Cardiac fibroblast (primary cell): ENCODE measurements around the gene MTR.

Experiments
- DNase-seq, 2 donors: peaks; one replicate each; pipeline versions ENCODE4 v3.0.0 to v3.0.0-alpha.2; 2010; ENCODE audit warnings: low read depth in 2 of 2
- H3K4me3 ChIP-seq, 2 donors: replicated peaks in 1 of 2; 1 replicate in 1 of 2; 2 replicates in 1 of 2; pipeline ENCODE4 v1.5.1; 2011; ENCODE audit warnings: low read depth in 2 of 2, low read length in 2 of 2, mild to moderate bottlenecking in 2 of 2, moderate library complexity in 1 of 2
- CTCF ChIP-seq: IDR thresholded peaks from one replicate; pipeline ENCODE4 v1.5.1; 2011; ENCODE audit warnings: low read depth, mild to moderate bottlenecking, low read length, inconsistent platforms

The MTR gene

DNA sequence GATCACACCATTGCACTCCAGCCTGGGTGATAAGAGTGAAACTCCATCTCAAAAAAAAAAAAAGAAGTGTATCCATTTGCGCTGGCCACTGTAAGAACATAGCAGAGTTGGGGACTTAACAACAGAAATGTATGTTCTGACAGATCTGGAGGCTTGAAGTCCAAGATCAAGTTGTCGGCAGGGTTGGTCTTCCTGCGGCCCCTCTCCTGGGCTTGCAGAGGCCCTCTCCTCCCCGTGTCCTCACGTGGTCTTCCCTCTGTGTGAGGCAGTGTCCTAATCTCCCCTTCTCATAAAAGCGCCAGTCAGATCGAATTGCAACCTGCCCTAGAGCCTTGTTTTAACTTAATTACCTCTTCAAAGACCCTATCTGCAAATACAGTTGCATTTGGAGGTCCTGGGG lies 156.6 kb downstream of the MTR start:
- TF ChIP-seq CTCF, result no peak
- H3K4me3 ChIP-seq, result no peak overlapping the region
- DNase-seq, result no peak

DNA sequence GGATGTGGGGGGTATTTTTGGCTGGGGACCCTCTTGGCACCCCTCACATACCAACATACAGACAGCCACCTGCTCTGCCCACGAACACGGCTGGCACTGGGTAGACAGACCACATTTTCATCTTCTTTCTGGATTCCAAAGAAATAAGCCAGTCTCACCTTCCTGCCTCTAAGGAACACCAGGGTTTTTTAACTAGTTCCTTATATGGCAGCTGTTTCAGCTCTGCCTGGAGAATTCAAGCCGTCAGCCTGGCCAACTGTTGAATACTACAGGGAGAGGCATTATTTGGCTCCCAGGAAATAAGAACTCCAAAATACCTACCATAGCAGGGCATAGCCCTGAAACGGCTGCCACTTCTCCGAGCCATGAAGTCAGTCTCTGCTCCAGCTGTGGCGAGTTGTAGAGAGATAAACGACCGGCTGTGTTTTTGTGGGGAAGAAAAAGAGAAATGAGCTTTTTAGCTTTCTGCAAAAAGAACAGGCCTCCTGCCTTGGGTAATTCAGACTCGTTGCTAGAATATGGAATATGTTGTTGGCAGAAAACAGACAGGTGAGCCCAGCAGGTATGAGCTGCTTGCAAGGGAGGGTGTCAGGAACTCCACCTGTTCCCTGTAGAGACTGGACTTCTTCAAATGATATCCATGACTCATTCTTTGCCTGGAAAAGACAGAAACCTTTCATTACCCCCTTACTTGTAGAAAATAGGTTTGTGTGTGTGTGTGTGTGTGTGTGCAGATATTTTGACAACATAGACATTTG lies 157.3 kb downstream of the MTR start:
- DNase-seq, result no peak
- TF ChIP-seq CTCF, result no peak
- no peak overlapping the region for H3K4me3 ChIP-seq

GRCh38 chr1:236953151-236953700 lies 158.1 kb downstream of the MTR start:
- TF ChIP-seq CTCF, result no peak
- no peak for DNase-seq
- H3K4me3 ChIP-seq, result no peak overlapping the region
